ENCODE measurements around the gene MFAP5. TPM values are rescaled to one million over a fixed set of nuclear protein-coding genes. Genes with fewer than 3 reads are reported as not detected.
A peak's percentile ranks its signal among the peaks of the same experiment; 100 is the strongest.

The MFAP5 gene
- total RNA-seq, 1 experiment from 2014 or later: 18.9 TPM

- H3K36me3 ChIP-seq (ENCODE audit: low read depth): no peaks in the 10 kb centered on the region; the same call in 1 of the 2 replicates
- intact Hi-C loops (cut with micrococcal nuclease; ENCODE audit: unreplicated experiment): loop anchor here (5.0 kb wide), 1 partner anchor 249 kb away; the partner anchor contains the start of gene M6PR
- H4K20me1 ChIP-seq (ENCODE audit: insufficient read depth): peaks cover 23% of the 10 kb centered on the region
- ChIA-PET CTCF (interaction anchor here (0.9 to 1.1 kb wide), 2 partner anchors 10 to 41 kb away, joined by 3 to 5 read pairs; no protein-coding TSS in a partner anchor), POLR2A (ENCODE audit: unreplicated experiment) (interaction anchor here (0.6 to 1.6 kb wide), 4 partner anchors 10 to 154 kb away, joined by 4 to 8 read pairs (median 5); no protein-coding TSS in a partner anchor)
- DNase-seq: peak in 1 of 2 experiments; percentile 69
- no peaks in the 10 kb centered on the region for H3K9me2 ChIP-seq (ENCODE audit: insufficient read depth)
- H3F3A ChIP-seq (ENCODE audit: insufficient read depth, low read depth): peaks cover 14% of the 10 kb centered on the region; the same call in 1 of the 2 replicates
- no peak for TF ChIP-seq EZH2 (IDR thresholded peaks at IDR 0.05; ENCODE audit: low read depth)
- TF ChIP-seq CTCF (conservative IDR thresholded peaks at IDR 0.05): no peak
- peak overlapping the region; percentile 77 for H3K4me2 ChIP-seq
- no peaks in the 10 kb centered on the region for H3K27me3 ChIP-seq (ENCODE audit: insufficient read depth, low read depth)
- BruUV-seq (replicated peaks): no TSS peak
- peaks cover 16% of the 10 kb centered on the region for H3K4me1 ChIP-seq (replicated peaks; ENCODE audit: insufficient read depth)
- H3K79me2 ChIP-seq (ENCODE audit: low read depth): peaks cover 48% of the 10 kb centered on the region
- H3K27ac ChIP-seq: peak overlapping the region; percentile 43; the same call in 1 of the 2 replicates
- peak overlapping the region; percentile 92 for H3K4me3 ChIP-seq
- no peaks in the 10 kb centered on the region for H3K9me3 ChIP-seq (ENCODE audit: insufficient read depth, low read depth)
- H2AFZ ChIP-seq: peak overlapping the region; percentile 90
Observed at GRCh38 chr12:8698132-8698851, 35.7 kb upstream of the MFAP5 start.

- POLR2A ChIA-PET (ENCODE audit: unreplicated experiment): interaction anchor here (0.6 to 1.6 kb wide), 8 partner anchors 10 to 154 kb away, joined by 3 to 8 read pairs (median 4); no protein-coding TSS in a partner anchor
- Histone ChIP-seq H3K79me2 (ENCODE audit: low read depth) (peaks cover 41% of the 10 kb centered on the region), H3K27ac (peak within 1 kb of the TSS; percentile 43), H3K4me1 (replicated peaks; ENCODE audit: insufficient read depth) (peaks cover 16% of the 10 kb centered on the region), H3K9me3 (ENCODE audit: insufficient read depth, low read depth) (no peaks in the 10 kb centered on the region), H4K20me1 (ENCODE audit: insufficient read depth) (peaks cover 21% of the 10 kb centered on the region), H3K4me2 (peak within 1 kb of the TSS; percentile 77), H2AFZ (peak within 1 kb of the TSS; percentile 90), H3K36me3 (ENCODE audit: low read depth) (no peaks in the 10 kb centered on the region; the same call in 1 of the 2 replicates), H3K9me2 (ENCODE audit: insufficient read depth) (no peaks in the 10 kb centered on the region), H3K27me3 (ENCODE audit: insufficient read depth, low read depth) (no peaks in the 10 kb centered on the region), H3K4me3 (peak within 1 kb of the TSS; percentile 92), H3F3A (ENCODE audit: insufficient read depth, low read depth) (peaks cover 14% of the 10 kb centered on the region; the same call in 1 of the 2 replicates)
- BruUV-seq (replicated peaks): no TSS peak
- intact Hi-C loops (cut with micrococcal nuclease; ENCODE audit: unreplicated experiment): loop anchor here (1.0 to 5.0 kb wide), 2 partner anchors 15 to 250 kb away; partner anchors contain the start of gene M6PR
- TF ChIP-seq CTCF (conservative IDR thresholded peaks at IDR 0.05): no peak
- TF ChIP-seq EZH2 (IDR thresholded peaks at IDR 0.05; ENCODE audit: low read depth): no peak
- peak in 1 of 2 experiments; percentile 82 for DNase-seq
- CTCF ChIA-PET: interaction anchor here (0.7 to 1.1 kb wide), 3 partner anchors 10 to 163 kb away, joined by 3 to 5 read pairs (median 4); no protein-coding TSS in a partner anchor
Observed at GRCh38 chr12:8697476-8698131, 35.0 kb upstream of the MFAP5 start, which contains the start of gene RIMKLB. TSS of gene RIMKLB (plus strand) at chr12:8697991. CDS start at chr12:8713867, 15,876 bp downstream.

GRCh38 chr12:8697120-8697475 is 34.5 kb upstream of the MFAP5 start:
- Histone ChIP-seq H3K27me3 (ENCODE audit: insufficient read depth, low read depth) (no peaks in the 10 kb centered on the region), H3K9me3 (ENCODE audit: insufficient read depth, low read depth) (no peaks in the 10 kb centered on the region), H3K36me3 (ENCODE audit: low read depth) (no peaks in the 10 kb centered on the region; the same call in 1 of the 2 replicates), H3K4me3 (peak overlapping the region; percentile 92), H2AFZ (peak overlapping the region; percentile 84), H4K20me1 (ENCODE audit: insufficient read depth) (peaks cover 16% of the 10 kb centered on the region), H3K79me2 (ENCODE audit: low read depth) (peaks cover 36% of the 10 kb centered on the region), H3K4me1 (replicated peaks; ENCODE audit: insufficient read depth) (peaks cover 16% of the 10 kb centered on the region), H3K9me2 (ENCODE audit: insufficient read depth) (no peaks in the 10 kb centered on the region), H3K27ac (peak overlapping the region; percentile 3; the same call in 1 of the 2 replicates), H3F3A (ENCODE audit: insufficient read depth, low read depth) (peaks cover 14% of the 10 kb centered on the region; the same call in 1 of the 2 replicates), H3K4me2 (peak overlapping the region; percentile 65)
- peak in 1 of 2 experiments; percentile 43 for DNase-seq
- ChIA-PET CTCF (interaction anchor here (0.7 to 1.1 kb wide), 4 partner anchors 9 to 163 kb away, joined by 3 to 5 read pairs (median 4); no protein-coding TSS in a partner anchor), POLR2A (ENCODE audit: unreplicated experiment) (interaction anchor here (0.6 to 1.6 kb wide), 6 partner anchors 9 to 252 kb away, joined by 3 to 8 read pairs (median 3); partner anchors contain the start of gene M6PR)
- TSS peak; percentile 69 for BruUV-seq (replicated peaks)
- intact Hi-C loops (cut with micrococcal nuclease; ENCODE audit: unreplicated experiment): loop anchor here (1.0 to 5.0 kb wide), 2 partner anchors 15 to 250 kb away; partner anchors contain the start of gene M6PR
- TF ChIP-seq CTCF (conservative IDR thresholded peaks at IDR 0.05) (no peak), EZH2 (IDR thresholded peaks at IDR 0.05; ENCODE audit: low read depth) (no peak)

Data from PC-9 (cell line).